GM10266 (cell line): ENCODE results near the gene TMEM132A.

ENCODE experiments used
- DNase-seq: peaks from one replicate; pipeline ENCODE4 v3.0.0; 2012; ENCODE audit errors: extremely low spot score
- CTCF ChIP-seq: IDR thresholded peaks from 2 replicates; pipeline ENCODE4 v1.5.1; 2012; ENCODE audit warnings: mild to moderate bottlenecking, low read depth; ENCODE audit not compliant: control insufficient read depth, insufficient read depth; ENCODE audit errors: missing control alignments

Gene TMEM132A, protein sequence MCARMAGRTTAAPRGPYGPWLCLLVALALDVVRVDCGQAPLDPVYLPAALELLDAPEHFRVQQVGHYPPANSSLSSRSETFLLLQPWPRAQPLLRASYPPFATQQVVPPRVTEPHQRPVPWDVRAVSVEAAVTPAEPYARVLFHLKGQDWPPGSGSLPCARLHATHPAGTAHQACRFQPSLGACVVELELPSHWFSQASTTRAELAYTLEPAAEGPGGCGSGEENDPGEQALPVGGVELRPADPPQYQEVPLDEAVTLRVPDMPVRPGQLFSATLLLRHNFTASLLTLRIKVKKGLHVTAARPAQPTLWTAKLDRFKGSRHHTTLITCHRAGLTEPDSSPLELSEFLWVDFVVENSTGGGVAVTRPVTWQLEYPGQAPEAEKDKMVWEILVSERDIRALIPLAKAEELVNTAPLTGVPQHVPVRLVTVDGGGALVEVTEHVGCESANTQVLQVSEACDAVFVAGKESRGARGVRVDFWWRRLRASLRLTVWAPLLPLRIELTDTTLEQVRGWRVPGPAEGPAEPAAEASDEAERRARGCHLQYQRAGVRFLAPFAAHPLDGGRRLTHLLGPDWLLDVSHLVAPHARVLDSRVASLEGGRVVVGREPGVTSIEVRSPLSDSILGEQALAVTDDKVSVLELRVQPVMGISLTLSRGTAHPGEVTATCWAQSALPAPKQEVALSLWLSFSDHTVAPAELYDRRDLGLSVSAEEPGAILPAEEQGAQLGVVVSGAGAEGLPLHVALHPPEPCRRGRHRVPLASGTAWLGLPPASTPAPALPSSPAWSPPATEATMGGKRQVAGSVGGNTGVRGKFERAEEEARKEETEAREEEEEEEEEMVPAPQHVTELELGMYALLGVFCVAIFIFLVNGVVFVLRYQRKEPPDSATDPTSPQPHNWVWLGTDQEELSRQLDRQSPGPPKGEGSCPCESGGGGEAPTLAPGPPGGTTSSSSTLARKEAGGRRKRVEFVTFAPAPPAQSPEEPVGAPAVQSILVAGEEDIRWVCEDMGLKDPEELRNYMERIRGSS

DNA sequence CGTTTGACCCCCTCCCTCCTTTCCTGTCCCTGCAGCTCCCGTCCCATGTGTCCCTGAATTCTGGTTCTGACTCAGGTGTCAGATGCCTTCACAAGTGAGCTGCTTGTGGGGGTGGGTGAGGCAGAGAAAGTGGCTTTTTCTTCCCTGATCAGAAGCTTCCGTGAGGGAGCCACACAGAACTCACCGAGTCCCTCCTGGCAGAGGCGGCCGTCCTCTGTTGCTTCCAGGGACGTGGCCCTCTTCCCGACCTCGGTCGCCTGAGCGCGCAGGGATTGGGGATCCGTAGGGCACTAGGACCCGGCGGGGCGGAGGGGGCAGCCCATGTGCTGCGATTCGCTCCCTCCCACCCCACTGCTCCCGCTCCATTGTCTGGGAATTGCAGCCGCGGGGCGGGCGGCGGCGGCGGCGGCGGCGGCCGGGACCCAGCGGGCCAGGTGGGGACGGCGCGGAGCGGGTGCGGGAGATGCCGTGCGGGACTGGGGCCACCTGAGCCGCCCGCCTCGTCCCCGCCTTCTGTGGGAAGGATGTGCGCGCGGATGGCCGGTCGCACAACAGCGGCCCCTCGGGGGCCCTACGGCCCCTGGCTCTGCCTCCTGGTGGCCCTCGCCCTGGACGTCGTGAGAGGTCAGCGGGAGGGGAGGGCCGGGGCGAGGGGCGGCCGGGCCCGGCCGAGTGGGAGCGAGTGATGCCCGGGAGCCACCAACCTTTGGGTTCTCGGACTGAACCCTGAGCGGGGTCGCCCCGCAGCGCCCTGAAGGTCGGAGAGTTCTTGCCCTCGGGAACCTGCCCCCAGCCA, at the start of gene TMEM132A:
Gene TMEM132A (plus strand): TSS at position 351 of the 796 bp plus-strand sequence. CDS start 174 bp downstream, at position 525.
- peak; percentile 83 for DNase-seq
- TF ChIP-seq CTCF: no peak

GRCh38 chr11:60875366-60876167, 48.7 kb upstream of the TMEM132A start:
- DNase-seq: no peak
- TF ChIP-seq CTCF: no peak

DNA sequence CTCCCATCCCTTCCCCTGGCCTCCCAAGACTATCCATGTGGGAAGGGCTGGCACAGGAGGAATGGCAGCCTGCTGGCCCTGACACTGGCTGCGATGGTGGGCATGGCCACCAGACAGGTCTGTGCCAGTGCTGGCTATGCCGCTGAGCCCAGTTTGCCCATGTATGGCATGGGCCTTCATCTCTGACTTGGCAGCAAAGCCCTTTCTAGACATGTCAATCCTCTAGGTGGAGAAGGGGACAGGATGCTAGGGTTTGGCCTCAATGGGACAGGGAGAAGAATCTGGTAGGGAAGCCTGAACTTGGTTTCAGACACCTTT, 48.1 kb upstream of the TMEM132A start:
- TF ChIP-seq CTCF: no peak
- DNase-seq: no peak

DNA sequence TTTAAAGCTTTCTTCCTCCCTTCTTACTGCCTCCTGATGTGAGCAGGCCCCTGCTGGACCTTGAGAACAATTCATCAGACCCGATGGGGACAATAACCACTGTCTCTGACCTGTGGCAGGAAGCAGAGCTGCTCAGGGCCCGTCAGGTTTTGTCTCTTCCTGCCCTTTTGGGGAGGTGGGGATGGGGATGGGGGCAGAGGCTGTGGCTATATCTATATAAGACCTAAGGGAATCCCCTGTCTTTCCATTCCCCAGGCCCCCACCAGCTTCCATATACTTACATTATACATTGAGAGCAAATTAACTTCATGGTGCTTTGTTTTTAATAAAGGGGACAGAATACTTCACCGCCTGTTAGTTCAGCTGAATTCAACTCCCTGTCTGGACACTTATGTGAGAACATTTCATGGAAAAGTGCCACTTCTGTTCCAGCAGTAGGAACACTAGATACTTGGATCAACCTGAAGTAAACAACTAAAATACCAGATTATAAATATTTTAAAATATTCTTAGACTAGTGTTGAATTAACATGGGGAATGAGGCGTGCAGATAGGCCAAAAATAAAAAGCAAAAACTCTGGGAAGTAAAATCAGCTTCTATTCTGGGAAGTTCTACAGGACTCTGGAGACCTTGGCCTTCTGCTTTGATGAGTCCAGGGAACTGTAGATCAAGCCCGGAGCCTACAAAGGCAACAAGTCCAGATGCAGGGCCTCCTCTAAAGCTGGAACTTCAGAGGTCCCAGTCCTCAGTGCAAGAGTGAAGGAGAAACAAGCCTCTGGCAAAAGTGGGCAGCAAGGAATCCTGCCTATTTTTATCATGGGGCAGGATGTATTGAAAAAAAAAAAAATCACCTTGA, 45.8 kb upstream of the TMEM132A start:
- TF ChIP-seq CTCF: no peak
- no peak for DNase-seq

DNA sequence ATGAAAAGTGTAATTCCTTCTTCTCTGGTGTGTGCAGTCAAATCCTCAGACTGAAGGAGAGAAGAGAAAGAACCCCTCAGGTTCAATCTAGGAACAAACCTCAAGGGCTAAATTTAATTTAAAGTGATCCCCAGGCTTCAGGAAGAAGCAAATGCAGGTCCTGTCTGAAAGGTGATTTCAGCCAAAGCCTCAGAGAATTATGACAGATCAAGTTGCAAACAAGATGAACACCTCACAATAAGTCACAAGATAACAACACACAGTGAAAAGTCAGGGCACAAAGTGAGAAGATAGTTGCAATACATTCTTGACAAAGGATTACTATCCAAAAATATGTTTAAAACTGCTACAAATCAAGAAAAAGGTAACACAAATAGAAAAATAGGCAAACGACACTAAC, 45.2 kb upstream of the TMEM132A start:
- TF ChIP-seq CTCF: no peak
- DNase-seq: no peak
